HEK293T (cell line): ENCODE measurements around the gene APMAP.
"Not testable (repeated sequence)": the region's sequence is repeated elsewhere in the genome, so short reads cannot be mapped to it uniquely, and the experiment has no call there.

Experiments
- CTCF ChIA-PET: fragments of 350-600 bp; formaldehyde crosslinking; extraction: SDS; loops from one replicate; lab custom pipeline; 2021; ENCODE audit warnings: antibody characterized with exemption, inconsistent platforms; lab: Yijun Ruan, JAX
- POLR2A ChIA-PET: fragments of 350-600 bp; formaldehyde crosslinking; extraction: SDS; loops from one replicate; lab custom pipeline; 2020; ENCODE audit warnings: antibody characterized with exemption, inconsistent platforms; lab: Yijun Ruan, JAX
- DNase-seq: peaks from one replicate; pipeline ENCODE4 v3.0.0; 2012; ENCODE audit warnings: mixed read lengths; ENCODE audit errors: extremely low spot score
- ARNT ChIP-seq: fragments of 450-650 bp; IDR thresholded peaks from 2 replicates; pipeline ENCODE4 v1.6.1; 2017; ENCODE audit warnings: mild to moderate bottlenecking
- BHLHE40 ChIP-seq: fragments of 450-650 bp; IDR thresholded peaks from 2 replicates; pipeline ENCODE4 v1.6.1; 2016; ENCODE audit warnings: mild to moderate bottlenecking, moderate library complexity, borderline replicate concordance
- CTBP1 ChIP-seq: fragments of 450-650 bp; IDR thresholded peaks from 2 replicates; pipeline ENCODE4 v1.6.1; 2016; ENCODE audit warnings: borderline replicate concordance
- ELF4 ChIP-seq: fragments of 450-650 bp; IDR thresholded peaks from 2 replicates; pipeline ENCODE4 v1.6.1; 2017; ENCODE audit warnings: antibody characterized with exemption
- FOXA1 ChIP-seq: fragments of 450-650 bp; IDR thresholded peaks from 2 replicates; pipeline ENCODE4 v1.6.1; 2016; ENCODE audit warnings: mild to moderate bottlenecking
- FOXK2 ChIP-seq: fragments of 450-650 bp; IDR thresholded peaks from 2 replicates; pipeline ENCODE4 v1.6.1; 2016; ENCODE audit warnings: mild to moderate bottlenecking
- FOXM1 ChIP-seq: fragments of 450-650 bp; IDR thresholded peaks from 2 replicates; pipeline ENCODE4 v1.6.1; 2017; ENCODE audit warnings: mild to moderate bottlenecking, borderline replicate concordance
- HDGF ChIP-seq: fragments of 450-650 bp; IDR thresholded peaks from 2 replicates; pipeline ENCODE4 v1.6.1; 2017; ENCODE audit warnings: antibody characterized with exemption, borderline replicate concordance
- L3MBTL2 ChIP-seq: fragments of 450-650 bp; conservative IDR thresholded peaks from 2 replicates; pipeline ENCODE4 v1.6.1; 2016; ENCODE audit warnings: mild to moderate bottlenecking
- LEF1 ChIP-seq: fragments of 450-650 bp; IDR thresholded peaks from 2 replicates; pipeline ENCODE4 v1.6.1; 2017; ENCODE audit warnings: mild to moderate bottlenecking, borderline replicate concordance
- NFRKB ChIP-seq: fragments of 450-650 bp; IDR thresholded peaks from 2 replicates; pipeline ENCODE4 v1.6.1; 2016; ENCODE audit warnings: mild to moderate bottlenecking, moderate library complexity
- SP1 ChIP-seq: fragments of 450-650 bp; IDR thresholded peaks from 2 replicates; pipeline ENCODE4 v1.6.1; 2017
- SUZ12 ChIP-seq: fragments of 450-650 bp; IDR thresholded peaks from 2 replicates; pipeline ENCODE4 v1.6.1; 2016; ENCODE audit warnings: mild to moderate bottlenecking
- TARDBP ChIP-seq: fragments of 450-650 bp; IDR thresholded peaks from 2 replicates; pipeline ENCODE4 v1.6.1; 2016
- ZNF384 ChIP-seq: fragments of 450-650 bp; IDR thresholded peaks from 2 replicates; pipeline ENCODE4 v1.6.1; 2016
- TF ChIP-seq, protein P1 (sequence below): fragments of 450-650 bp; IDR thresholded peaks from 2 replicates; pipeline ENCODE4 v1.6.1; 2016

Gene APMAP

DNA sequence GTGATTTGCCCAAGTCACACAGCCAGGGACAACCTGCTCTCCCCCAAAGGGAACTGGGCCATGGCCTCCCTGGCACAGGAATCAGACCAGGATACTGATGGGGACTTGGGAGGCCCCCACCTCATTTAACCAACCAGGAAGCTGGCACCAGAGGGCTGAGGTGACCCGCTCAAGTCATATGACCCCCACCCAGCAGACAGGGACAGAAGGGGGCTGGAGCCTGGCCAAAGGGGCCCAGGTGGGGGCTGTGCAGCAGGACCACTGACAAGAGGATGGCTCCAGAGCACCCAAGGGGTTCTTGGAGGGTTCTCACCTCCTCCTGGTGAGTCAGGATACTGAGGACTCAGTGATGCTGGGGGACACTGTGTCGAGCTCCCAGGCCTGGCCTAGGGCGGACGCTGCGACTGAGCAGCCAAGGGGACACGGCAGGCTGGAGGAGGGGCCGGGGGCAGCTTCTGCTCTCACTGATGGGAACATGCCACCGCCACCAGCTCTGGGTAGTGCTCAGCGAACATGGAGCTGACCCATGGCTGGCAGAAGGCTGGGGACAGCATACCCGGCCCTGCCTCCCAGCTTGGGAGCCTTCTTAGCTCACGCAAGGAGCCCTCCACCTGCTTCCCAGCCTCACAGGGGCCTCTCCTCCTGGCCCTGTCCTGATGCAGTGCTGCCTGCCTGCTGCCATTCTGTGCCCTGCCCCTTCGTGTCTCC is 42.3 kb downstream of the APMAP start:
- CTCF ChIA-PET, result no interaction called here
- POLR2A ChIA-PET, result no interaction called here
- TF ChIP-seq SP1 (no peak), TARDBP (no peak), NFRKB (no peak), BHLHE40 (no peak)
- DNase-seq, result no peak

DNA sequence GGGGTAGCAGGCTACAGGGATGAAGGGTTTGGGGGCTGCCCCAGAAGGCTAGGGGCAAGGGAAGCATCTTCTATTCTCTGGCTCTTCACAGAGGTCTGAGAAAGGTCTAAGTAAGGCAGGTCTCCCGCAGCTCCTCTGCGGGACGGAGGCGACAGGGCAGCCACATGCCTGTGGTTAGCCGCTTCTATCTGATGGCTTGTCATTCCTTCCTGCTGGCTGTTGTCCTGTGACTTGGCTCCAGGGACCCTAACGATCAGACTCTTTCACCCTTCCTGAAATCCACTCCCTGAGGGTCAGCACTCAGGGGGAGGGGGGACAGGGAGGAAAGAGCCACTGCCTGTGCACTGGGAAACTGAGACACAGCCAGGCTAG is 42.8 kb downstream of the APMAP start:
- ChIA-PET CTCF (no interaction called here), POLR2A (no interaction called here)
- TF ChIP-seq FOXA1, result no peak
- no peak for TF ChIP-seq ARNT
- TF ChIP-seq BHLHE40, result no peak
- no peak for TF ChIP-seq FOXK2
- TF ChIP-seq HDGF, result no peak
- TF ChIP-seq TARDBP, result no peak
- no peak for TF ChIP-seq SUZ12
- TF ChIP-seq NFRKB, result no peak
- TF ChIP-seq, protein P1, sequence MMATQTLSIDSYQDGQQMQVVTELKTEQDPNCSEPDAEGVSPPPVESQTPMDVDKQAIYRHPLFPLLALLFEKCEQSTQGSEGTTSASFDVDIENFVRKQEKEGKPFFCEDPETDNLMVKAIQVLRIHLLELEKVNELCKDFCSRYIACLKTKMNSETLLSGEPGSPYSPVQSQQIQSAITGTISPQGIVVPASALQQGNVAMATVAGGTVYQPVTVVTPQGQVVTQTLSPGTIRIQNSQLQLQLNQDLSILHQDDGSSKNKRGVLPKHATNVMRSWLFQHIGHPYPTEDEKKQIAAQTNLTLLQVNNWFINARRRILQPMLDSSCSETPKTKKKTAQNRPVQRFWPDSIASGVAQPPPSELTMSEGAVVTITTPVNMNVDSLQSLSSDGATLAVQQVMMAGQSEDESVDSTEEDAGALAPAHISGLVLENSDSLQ, result no peak
- TF ChIP-seq LEF1, result no peak
- TF ChIP-seq ZNF384, result no peak
- no peak for TF ChIP-seq L3MBTL2
- TF ChIP-seq FOXM1, result no peak
- no peak for TF ChIP-seq ELF4
- TF ChIP-seq CTBP1, result no peak
- TF ChIP-seq SP1, result no peak
- DNase-seq, result no peak

DNA sequence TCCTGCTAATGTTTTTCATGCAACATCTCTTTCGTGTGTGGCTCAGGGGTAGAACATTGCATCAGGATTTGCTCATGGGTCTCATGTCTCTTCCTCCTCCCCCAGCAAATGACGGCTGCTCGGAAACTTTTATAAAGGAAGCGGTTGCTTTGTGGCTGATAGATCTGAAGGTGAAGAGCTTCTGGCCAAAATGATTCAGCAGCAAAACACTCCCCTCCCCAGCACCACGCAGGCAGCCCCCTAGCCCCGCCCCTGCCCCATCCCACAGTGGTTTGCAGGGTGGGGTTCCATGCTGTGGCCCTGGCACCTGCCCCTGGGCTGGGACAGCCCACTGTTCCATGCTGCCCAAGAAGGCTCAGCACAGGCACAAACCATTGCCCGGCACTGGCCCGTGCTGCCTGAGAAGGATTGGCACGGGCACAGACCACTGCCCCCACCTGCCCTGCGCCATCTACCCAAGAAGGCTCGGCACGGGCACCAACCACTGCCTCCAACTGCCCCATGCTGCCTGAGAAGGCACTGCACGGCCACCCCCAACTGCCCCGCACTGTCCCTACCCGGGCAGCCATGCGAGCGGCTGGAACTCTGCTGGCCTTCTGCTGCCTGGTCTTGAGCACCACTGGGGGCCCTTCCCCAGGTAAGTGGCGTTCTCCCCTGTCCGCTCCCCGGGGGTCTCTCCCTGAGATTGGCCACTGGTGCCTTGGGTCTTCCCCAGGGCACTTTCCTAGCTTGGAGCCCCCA is 43.4 kb downstream of the APMAP start, which contains the start of gene CST7:
Gene CST7 (plus strand): TSS at position 331 of the 741 bp plus-strand sequence. CDS start 237 bp downstream, at position 568.
- POLR2A ChIA-PET, result no interaction called here
- DNase-seq, result no peak
- TF ChIP-seq L3MBTL2 (no peak), HDGF (no peak), SP1 (no peak), CTBP1 (no peak), SUZ12 (no peak), BHLHE40 (no peak), LEF1 (no peak), ELF4 (no peak)
- TF ChIP-seq, protein P1, result no peak
- CTCF ChIA-PET, result no interaction called here

- POLR2A ChIA-PET, CTCF ChIA-PET, DNase-seq: not testable (repeated sequence)
Observed at GRCh38 chr20:24948396-24948938, 44.1 kb downstream of the APMAP start.

GRCh38 chr20:24946376-24946775 is 46.2 kb downstream of the APMAP start:
- POLR2A ChIA-PET, DNase-seq, CTCF ChIA-PET: not testable (repeated sequence)

GRCh38 chr20:24943731-24944130 is 48.8 kb downstream of the APMAP start:
- POLR2A ChIA-PET, result no interaction called here
- CTCF ChIA-PET, result no interaction called here
- no peak for DNase-seq
- TF ChIP-seq FOXM1 (no peak), ARNT (no peak), SP1 (no peak), CTBP1 (no peak), NFRKB (no peak), HDGF (no peak), LEF1 (no peak), BHLHE40 (no peak), FOXK2 (no peak), ELF4 (no peak), TARDBP (no peak), SUZ12 (no peak), FOXA1 (no peak), ZNF384 (no peak)
- TF ChIP-seq, protein P1, result no peak
